D341Med (cell line): ENCODE data around the gene DGCR6.
"Not testable (repeated sequence)": the region's sequence is repeated elsewhere in the genome, so short reads cannot be mapped to it uniquely, and the experiment has no call there.

Experiments
- DNase-seq: peaks from one replicate; pipeline ENCODE4 v3.0.0; 2012; ENCODE audit warnings: low spot score

DGCR6 gene

GRCh38 chr22:18905540-18906409 is at the start of gene DGCR6:
Gene DGCR6 (plus strand): TSS chr22:18906320. CDS start chr22:18906375, 55 bp downstream.
- DNase-seq = no peak

GRCh38 chr22:18859314-18859713 is 46.8 kb upstream of the DGCR6 start:
- DNase-seq = not testable (repeated sequence)

GRCh38 chr22:18881260-18881659 is 24.9 kb upstream of the DGCR6 start:
- DNase-seq = not testable (repeated sequence)

GRCh38 chr22:18884465-18884864 is 21.7 kb upstream of the DGCR6 start:
- not testable (repeated sequence) for DNase-seq

- DNase-seq = no peak
Measured at GRCh38 chr22:18888115-18888514, 18.0 kb upstream of the DGCR6 start.

GRCh38 chr22:18890510-18891192 is 15.5 kb upstream of the DGCR6 start:
- DNase-seq = not testable (repeated sequence)

- DNase-seq = not testable (repeated sequence)
Measured at GRCh38 chr22:18893775-18894174, 12.3 kb upstream of the DGCR6 start.

- DNase-seq = not testable (repeated sequence)
Measured at GRCh38 chr22:18896037-18896657, 10.0 kb upstream of the DGCR6 start.

- DNase-seq = not testable (repeated sequence)
Measured at GRCh38 chr22:18906410-18906745, 258 bp downstream of the DGCR6 start.

- no peak for DNase-seq
Measured at GRCh38 chr22:18906896-18907295, 776 bp downstream of the DGCR6 start.

- DNase-seq = no peak
Measured at GRCh38 chr22:18909556-18909955, 3.4 kb downstream of the DGCR6 start.

GRCh38 chr22:18911535-18911934 is 5.4 kb downstream of the DGCR6 start:
- not testable (repeated sequence) for DNase-seq

- DNase-seq = not testable (repeated sequence)
Measured at GRCh38 chr22:18912264-18912946, 6.3 kb downstream of the DGCR6 start.

- not testable (repeated sequence) for DNase-seq
Measured at GRCh38 chr22:18914558-18914957, 8.4 kb downstream of the DGCR6 start.

GRCh38 chr22:18915550-18915949 is 9.4 kb downstream of the DGCR6 start:
- DNase-seq = not testable (repeated sequence)

GRCh38 chr22:18917818-18918217 is 11.7 kb downstream of the DGCR6 start:
- not testable (repeated sequence) for DNase-seq

GRCh38 chr22:18920257-18920902 is 14.3 kb downstream of the DGCR6 start:
- not testable (repeated sequence) for DNase-seq

- DNase-seq = no peak
Measured at GRCh38 chr22:18925368-18926064, 19.4 kb downstream of the DGCR6 start.

GRCh38 chr22:18927020-18927419 is 20.9 kb downstream of the DGCR6 start:
- DNase-seq = no peak

- DNase-seq = no peak
Measured at GRCh38 chr22:18927573-18927972, 21.5 kb downstream of the DGCR6 start.

GRCh38 chr22:18929459-18929858 is 23.3 kb downstream of the DGCR6 start:
- DNase-seq = no peak
